ENCODE results near the gene MAPK10. TPM values are rescaled to one million over a fixed set of nuclear protein-coding genes. Genes with fewer than 3 reads are reported as not detected.

The MAPK10 gene
- total RNA-seq: under 1 TPM in 1 of 2 experiments, not detected in 1; 0.45 TPM

DNA sequence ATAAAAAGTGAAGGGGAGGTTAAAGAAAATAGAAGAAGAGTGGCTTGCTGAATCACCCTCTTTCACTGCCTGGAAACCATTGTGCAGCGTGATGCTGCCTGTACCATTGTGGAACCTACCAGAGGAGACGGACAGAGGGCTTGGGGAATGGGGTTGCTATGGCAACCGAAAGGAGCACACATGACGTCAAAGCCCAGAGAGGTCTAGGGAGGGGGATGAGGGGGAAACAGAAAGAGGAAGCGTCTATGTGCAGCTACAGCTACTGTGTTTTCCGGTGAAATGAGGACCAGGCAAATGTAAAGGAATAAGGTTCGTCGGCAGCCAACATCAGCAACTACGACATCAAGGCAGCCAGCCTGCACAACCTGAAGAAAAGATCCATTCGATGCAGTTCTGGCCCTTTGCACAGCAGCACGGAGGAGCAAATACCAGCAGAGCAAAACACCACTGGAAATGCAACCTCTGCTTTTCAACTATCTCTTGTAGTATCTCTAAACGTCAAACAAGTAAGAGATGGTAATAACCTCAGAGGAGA, at the start of gene MAPK10:
TSS of gene MAPK10 (minus strand) at position 110 of the 535 bp plus-strand sequence.
- Mint-ChIP-seq H3K36me3 (ENCODE audit: low read depth) (no peaks in the 10 kb centered on the region), H3K9me3 (no peaks in the 10 kb centered on the region), H3K4me1 (peaks cover 15% of the 10 kb centered on the region), H3K27me3 (peaks cover 2% of the 10 kb centered on the region), H3K4me3 (peak within 1 kb of the TSS; percentile 67), H3K27ac (peak within 1 kb of the TSS; percentile 7)
- ChIA-PET POLR2A (no interaction called here), CTCF (no interaction called here)
- peak; percentile 56 for DNase-seq

DNA sequence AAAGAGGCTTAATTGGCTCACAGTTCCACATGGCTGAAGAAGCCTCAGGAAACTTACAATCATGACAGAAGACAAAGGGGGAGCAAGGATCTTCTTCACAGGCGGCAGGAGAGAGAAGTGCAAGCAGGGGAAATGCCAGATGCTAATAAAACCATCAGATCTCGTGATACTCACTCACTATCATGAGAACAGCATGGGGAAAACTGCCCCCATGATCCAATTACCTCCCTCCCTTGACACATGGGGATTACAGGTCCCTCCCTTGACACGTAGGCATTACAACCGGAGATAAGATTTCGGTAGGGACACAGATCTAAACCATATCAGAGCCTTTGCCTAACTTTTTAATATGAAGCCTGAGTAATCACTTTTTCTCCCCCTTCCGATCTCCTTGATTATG, 43.7 kb upstream of the MAPK10 start:
- no peaks in the 10 kb centered on the region for H3K27me3 Mint-ChIP-seq
- ChIA-PET CTCF (no interaction called here), POLR2A (no interaction called here)
- H3K9me3 Mint-ChIP-seq: no peaks in the 10 kb centered on the region
- DNase-seq: no peak
- no peak overlapping the region for H3K27ac Mint-ChIP-seq
- H3K36me3 Mint-ChIP-seq (ENCODE audit: low read depth): no peaks in the 10 kb centered on the region
- H3K4me3 Mint-ChIP-seq: no peak overlapping the region
- no peaks in the 10 kb centered on the region for H3K4me1 Mint-ChIP-seq

DNA sequence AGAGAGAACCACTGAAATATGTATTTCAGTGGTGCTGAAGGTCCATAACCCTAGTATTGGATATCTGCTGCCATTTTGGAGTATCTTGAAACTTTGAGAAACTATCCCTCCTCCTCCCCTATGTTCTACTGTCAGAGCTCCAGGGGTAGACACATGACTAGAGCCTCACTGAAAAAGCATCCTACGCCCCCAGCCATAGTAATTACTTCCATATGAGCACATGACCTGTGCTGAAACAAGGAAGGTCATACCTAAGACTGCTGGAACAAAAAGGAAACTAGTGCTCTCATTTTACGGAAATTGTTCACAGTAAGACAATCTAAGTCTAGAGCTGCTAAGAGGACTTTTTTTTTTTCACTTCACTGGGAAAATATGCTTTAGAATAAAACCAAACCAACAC, 42.0 kb upstream of the MAPK10 start:
- no peak overlapping the region for H3K4me3 Mint-ChIP-seq
- H3K36me3 Mint-ChIP-seq (ENCODE audit: low read depth): no peaks in the 10 kb centered on the region
- no peaks in the 10 kb centered on the region for H3K4me1 Mint-ChIP-seq
- no peaks in the 10 kb centered on the region for H3K9me3 Mint-ChIP-seq
- CTCF ChIA-PET: no interaction called here
- H3K27me3 Mint-ChIP-seq: no peaks in the 10 kb centered on the region
- no peak for DNase-seq
- POLR2A ChIA-PET: no interaction called here
- H3K27ac Mint-ChIP-seq: no peak overlapping the region

DNA sequence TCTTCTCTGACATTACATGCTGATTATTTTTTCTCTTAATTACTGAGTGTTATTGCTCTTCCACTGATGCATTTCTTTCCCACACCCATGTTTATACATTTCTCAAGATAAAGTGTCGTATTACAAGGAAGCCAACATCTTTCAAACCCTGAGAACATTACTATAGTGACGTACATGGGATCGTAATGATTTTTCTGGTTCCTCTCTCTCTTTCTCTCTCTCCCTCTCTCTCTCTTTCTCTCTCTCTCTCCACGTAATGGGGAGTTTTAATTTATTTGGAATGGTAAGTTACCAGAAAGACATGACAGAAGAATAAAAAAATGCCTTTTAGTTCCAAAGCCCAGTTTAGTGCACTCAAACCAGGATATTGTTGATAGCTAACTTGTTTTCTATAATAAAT, 40.4 kb upstream of the MAPK10 start:
- Mint-ChIP-seq H3K36me3 (ENCODE audit: low read depth) (no peaks in the 10 kb centered on the region), H3K9me3 (no peaks in the 10 kb centered on the region), H3K4me3 (no peak overlapping the region), H3K27me3 (no peaks in the 10 kb centered on the region), H3K4me1 (no peaks in the 10 kb centered on the region), H3K27ac (no peak overlapping the region)
- ChIA-PET POLR2A (no interaction called here), CTCF (no interaction called here)
- DNase-seq: no peak

DNA sequence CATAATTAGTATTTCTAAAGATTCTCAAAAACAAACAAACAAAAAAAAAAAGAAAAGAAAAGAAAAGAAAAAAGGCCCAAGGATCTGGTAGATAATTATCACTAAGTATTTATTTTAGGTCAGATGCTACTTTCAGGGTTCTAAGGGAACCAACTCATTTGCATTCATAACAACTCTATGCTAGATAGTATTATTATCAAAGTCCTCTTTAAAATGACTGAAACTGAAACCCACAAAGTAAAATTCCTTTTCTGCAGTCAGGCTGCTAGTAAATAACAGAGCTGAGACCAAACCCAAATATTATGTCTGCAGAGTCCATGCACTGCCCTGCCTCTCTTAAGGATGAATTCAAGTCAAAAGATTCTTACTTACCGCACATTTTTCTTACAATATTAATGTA, 38.3 kb upstream of the MAPK10 start:
- Mint-ChIP-seq H3K9me3 (no peaks in the 10 kb centered on the region), H3K27me3 (no peaks in the 10 kb centered on the region), H3K4me1 (no peaks in the 10 kb centered on the region), H3K4me3 (no peak overlapping the region), H3K27ac (no peak overlapping the region), H3K36me3 (ENCODE audit: low read depth) (no peaks in the 10 kb centered on the region)
- POLR2A ChIA-PET: no interaction called here
- DNase-seq: no peak
- CTCF ChIA-PET: no interaction called here

DNA sequence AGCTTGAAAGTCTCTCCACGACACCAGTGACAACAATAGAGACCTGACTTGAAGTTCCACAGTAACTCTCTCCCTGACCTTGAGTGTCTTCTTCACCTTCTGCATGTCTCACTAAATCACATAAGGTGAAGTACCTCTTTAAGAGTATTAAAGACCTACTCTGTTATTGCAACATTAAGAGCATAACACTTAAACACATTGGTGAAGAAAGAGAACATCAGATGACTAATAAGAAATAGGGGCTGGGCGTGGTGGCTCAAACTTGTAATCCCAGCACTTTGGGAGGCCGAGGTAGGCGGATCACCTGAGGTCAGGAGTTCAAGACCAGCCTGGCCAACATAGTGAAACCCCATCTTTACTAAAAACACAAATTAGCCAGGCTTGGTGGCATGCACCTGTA, 33.9 kb upstream of the MAPK10 start:
- Mint-ChIP-seq H3K36me3 (ENCODE audit: low read depth) (no peaks in the 10 kb centered on the region), H3K4me1 (no peaks in the 10 kb centered on the region), H3K27ac (no peak overlapping the region), H3K4me3 (no peak overlapping the region), H3K27me3 (no peaks in the 10 kb centered on the region), H3K9me3 (no peaks in the 10 kb centered on the region)
- no peak for DNase-seq
- POLR2A ChIA-PET: no interaction called here
- CTCF ChIA-PET: no interaction called here

DNA sequence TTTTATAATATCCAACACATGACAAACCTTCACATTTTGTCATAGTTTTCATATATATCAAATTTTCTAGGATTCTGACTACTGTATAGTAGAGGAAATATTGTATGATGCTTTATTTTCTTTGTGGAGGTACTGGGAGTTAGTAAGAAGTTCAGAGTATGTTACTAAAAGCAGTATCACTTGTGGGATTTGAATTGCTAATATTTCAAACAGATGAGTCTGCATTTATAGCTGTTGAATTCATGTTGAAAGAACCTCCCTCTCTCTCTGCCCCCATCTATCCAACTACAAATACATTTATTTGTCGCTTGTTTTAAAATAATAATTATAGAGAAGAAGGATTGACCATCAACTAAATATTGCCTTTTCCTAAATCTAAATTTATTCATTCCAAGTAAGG, 29.8 kb upstream of the MAPK10 start:
- H3K36me3 Mint-ChIP-seq (ENCODE audit: low read depth): no peaks in the 10 kb centered on the region
- DNase-seq: no peak
- ChIA-PET POLR2A (no interaction called here), CTCF (no interaction called here)
- no peaks in the 10 kb centered on the region for H3K27me3 Mint-ChIP-seq
- no peak overlapping the region for H3K27ac Mint-ChIP-seq
- no peaks in the 10 kb centered on the region for H3K4me1 Mint-ChIP-seq
- H3K9me3 Mint-ChIP-seq: no peaks in the 10 kb centered on the region
- no peak overlapping the region for H3K4me3 Mint-ChIP-seq

DNA sequence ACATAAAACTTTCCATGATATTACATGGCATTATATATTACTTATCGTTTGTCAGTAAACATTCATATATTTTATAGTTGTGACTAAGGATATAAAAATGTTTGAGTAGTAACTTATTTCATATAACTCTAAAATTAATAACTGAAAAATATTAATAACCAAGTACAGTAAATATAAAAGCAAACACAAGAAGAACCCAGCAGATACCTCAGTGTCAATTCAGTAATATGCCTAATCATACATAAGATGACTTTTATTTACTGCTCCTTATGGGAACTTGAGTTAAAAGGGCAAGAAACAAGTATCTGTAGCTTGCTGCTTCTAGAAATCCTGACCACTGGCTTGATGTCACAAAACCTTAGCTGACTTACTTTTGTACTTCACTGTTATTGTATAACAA, 28.4 kb upstream of the MAPK10 start:
- H3K4me3 Mint-ChIP-seq: no peak overlapping the region
- no peak for DNase-seq
- no peaks in the 10 kb centered on the region for H3K27me3 Mint-ChIP-seq
- H3K27ac Mint-ChIP-seq: no peak overlapping the region
- CTCF ChIA-PET: no interaction called here
- POLR2A ChIA-PET: no interaction called here
- no peaks in the 10 kb centered on the region for H3K4me1 Mint-ChIP-seq
- H3K36me3 Mint-ChIP-seq (ENCODE audit: low read depth): no peaks in the 10 kb centered on the region
- no peaks in the 10 kb centered on the region for H3K9me3 Mint-ChIP-seq

DNA sequence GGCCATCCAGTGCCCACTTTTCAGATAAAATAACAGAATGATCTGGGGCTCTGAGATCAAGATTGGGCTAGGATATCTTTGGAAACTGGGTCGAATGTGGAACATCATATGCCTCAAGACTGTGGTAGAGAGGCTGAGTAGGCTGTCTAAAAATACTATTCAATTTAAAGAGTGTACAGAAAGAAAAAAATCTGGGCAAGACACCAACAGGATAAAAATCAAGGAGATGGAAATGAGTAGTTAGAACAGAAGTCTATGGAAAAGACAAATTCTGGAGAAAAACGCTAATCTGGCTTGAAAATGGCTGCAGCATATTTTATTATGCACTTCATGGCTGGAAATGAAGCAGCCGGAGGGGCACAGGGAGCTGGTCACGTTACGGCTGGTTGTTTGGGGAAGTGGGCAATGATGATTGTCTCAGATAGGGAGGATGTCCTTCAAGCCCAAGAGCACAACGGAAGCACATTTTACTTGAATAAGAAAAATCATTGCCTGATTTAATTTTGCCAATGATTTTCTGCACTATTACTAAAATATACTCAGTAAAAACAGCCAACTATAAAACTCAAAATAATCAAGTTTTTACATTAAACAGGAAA, 27.1 kb upstream of the MAPK10 start:
- Mint-ChIP-seq H3K36me3 (ENCODE audit: low read depth) (no peaks in the 10 kb centered on the region), H3K27ac (no peak overlapping the region), H3K9me3 (no peaks in the 10 kb centered on the region), H3K4me3 (no peak overlapping the region), H3K27me3 (no peaks in the 10 kb centered on the region), H3K4me1 (no peaks in the 10 kb centered on the region)
- no peak for DNase-seq
- CTCF ChIA-PET: no interaction called here
- POLR2A ChIA-PET: no interaction called here

DNA sequence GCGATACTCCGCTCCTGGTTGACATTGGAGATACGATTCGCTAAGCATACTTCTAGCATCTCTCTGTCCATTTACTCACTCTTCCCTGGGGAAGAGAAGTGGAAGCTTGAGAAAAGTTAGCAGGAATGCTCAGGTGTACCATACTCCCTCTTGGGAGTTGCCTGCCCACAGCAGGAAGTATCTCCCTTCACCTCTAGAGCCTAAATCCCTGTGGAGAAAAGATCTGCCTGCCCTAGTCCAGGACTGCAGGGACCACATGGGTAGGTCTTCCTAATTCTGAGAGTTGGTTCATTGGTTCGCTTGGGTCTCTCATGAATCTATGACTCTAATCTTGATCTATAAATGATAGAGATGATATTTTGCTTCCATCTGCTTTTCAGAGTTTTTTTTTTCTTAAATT, 26.3 kb upstream of the MAPK10 start:
- Mint-ChIP-seq H3K27ac (no peak overlapping the region), H3K4me3 (no peak overlapping the region), H3K36me3 (ENCODE audit: low read depth) (no peaks in the 10 kb centered on the region), H3K4me1 (no peaks in the 10 kb centered on the region), H3K27me3 (no peaks in the 10 kb centered on the region), H3K9me3 (no peaks in the 10 kb centered on the region)
- POLR2A ChIA-PET: no interaction called here
- no peak for DNase-seq
- CTCF ChIA-PET: no interaction called here

DNA sequence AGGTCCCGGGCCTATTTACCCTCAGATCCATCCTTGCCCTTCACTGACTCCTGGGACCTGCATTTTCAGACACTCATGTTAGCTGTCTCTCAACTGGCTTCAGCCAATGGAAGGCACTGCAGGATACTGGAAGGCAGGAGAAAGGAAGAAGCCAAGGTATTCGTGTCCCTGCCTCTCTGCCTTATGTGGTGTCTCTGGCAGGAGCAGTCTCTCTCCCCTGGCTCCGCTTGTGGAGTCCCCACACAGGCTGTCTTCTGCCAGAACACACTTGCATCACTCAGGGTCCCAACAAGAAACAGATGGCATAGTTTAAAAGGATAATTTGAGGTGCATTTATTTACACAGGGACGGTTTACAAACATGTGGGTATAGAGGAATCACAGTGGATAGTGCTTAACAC, 21.6 kb upstream of the MAPK10 start:
- no peaks in the 10 kb centered on the region for H3K9me3 Mint-ChIP-seq
- ChIA-PET POLR2A (no interaction called here), CTCF (no interaction called here)
- H3K4me1 Mint-ChIP-seq: no peaks in the 10 kb centered on the region
- H3K27me3 Mint-ChIP-seq: no peaks in the 10 kb centered on the region
- H3K36me3 Mint-ChIP-seq (ENCODE audit: low read depth): no peaks in the 10 kb centered on the region
- DNase-seq: no peak
- no peak overlapping the region for H3K27ac Mint-ChIP-seq
- no peak overlapping the region for H3K4me3 Mint-ChIP-seq

DNA sequence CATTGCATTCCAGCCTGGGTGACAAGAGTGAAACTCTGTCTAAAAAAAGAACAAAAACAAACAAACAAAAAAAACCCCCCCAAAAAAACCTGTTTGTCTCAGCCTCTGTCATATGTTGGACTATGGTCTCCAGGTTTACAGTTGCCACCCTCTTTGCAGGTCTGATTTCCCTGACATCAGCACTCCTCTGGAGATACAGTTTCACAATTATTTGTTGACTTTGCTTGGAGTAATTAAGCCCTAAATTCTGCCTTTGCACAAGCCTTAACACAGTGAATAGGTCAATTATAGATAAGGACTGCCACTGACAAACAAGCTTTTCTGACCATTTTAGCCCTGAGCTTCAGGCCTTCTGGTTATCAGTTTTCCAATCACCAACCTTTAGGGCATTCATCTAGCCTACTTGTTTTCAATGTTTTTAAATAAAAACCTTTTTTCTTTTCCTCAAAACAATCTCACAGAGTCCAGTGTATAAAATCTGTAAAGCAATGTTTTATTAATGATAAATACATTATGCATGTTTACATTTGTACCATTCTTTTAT, 20.4 kb upstream of the MAPK10 start:
- ChIA-PET POLR2A (no interaction called here), CTCF (no interaction called here)
- Mint-ChIP-seq H3K36me3 (ENCODE audit: low read depth) (no peaks in the 10 kb centered on the region), H3K4me1 (no peaks in the 10 kb centered on the region), H3K27me3 (no peaks in the 10 kb centered on the region), H3K9me3 (no peaks in the 10 kb centered on the region), H3K27ac (no peak overlapping the region), H3K4me3 (no peak overlapping the region)
- no peak for DNase-seq

DNA sequence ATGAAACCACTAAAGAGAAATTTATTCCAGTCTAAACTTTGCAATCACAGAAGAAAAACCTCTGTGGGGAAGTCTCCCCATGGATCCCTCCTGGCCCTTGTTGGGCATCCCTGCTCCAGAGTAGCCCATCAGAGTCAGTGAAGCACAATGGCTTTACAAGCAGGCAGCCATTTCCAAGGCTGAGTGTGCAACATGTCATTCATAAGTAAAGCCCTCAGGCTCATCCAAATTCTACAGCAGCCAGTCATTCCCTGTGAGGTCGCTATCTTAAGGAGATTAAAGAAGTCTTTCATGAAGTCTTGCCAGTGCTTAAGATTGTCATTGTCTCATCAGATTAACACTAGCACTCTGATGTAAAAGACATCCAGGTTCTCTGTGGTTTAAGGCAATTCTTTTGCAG, 17.0 kb upstream of the MAPK10 start:
- no peak overlapping the region for H3K27ac Mint-ChIP-seq
- no peaks in the 10 kb centered on the region for H3K36me3 Mint-ChIP-seq (ENCODE audit: low read depth)
- H3K27me3 Mint-ChIP-seq: no peaks in the 10 kb centered on the region
- peaks cover 2% of the 10 kb centered on the region for H3K9me3 Mint-ChIP-seq
- no peak overlapping the region for H3K4me3 Mint-ChIP-seq
- ChIA-PET POLR2A (no interaction called here), CTCF (no interaction called here)
- DNase-seq: no peak
- H3K4me1 Mint-ChIP-seq: no peaks in the 10 kb centered on the region

DNA sequence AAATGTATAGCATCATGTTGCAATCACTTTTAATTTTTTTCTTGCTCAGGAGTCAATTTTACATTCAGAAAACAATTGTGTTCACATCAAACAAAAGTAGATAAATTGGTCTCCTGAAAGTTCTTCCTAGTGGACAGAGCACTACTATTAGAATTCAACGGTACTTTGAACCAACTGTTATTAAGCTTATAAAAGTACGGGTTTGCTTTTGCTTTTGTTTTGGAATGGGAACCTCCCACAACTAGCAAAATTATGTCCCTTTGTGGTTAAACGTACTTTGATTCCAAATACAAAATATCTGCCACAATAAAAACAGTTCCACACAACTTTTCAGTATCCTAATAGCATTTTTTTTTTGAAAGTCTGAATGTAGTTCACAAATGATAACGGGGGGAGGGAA, 8.6 kb upstream of the MAPK10 start:
- Mint-ChIP-seq H3K4me1 (no peaks in the 10 kb centered on the region), H3K9me3 (peaks cover 2% of the 10 kb centered on the region), H3K27me3 (no peaks in the 10 kb centered on the region), H3K36me3 (ENCODE audit: low read depth) (no peaks in the 10 kb centered on the region), H3K27ac (no peak overlapping the region), H3K4me3 (no peak overlapping the region)
- POLR2A ChIA-PET: no interaction called here
- DNase-seq: no peak
- CTCF ChIA-PET: interaction anchor here (1.0 kb wide), 1 partner anchor 10 kb away, joined by 3 read pairs; no protein-coding TSS in a partner anchor

Measured in activated CD4-positive, alpha-beta memory T cell treated with anti-CD3 and anti-CD28 coated beads, Interleukin-2, amount 10 ng/mL, durations not matched to agents 7 days and 5 days (primary cell).